Right lung (tissue), 5 donors: Measurements from ENCODE around the gene BCOR. TPM values are rescaled to one million over a fixed set of nuclear protein-coding genes. Genes with fewer than 3 reads are reported as not detected.

Source experiments
- DNase-seq, 2 donors: peaks; one replicate each; pipeline ENCODE4 v3.0.0-alpha.2; 2013
- polyA plus RNA-seq, 5 donors: library from polyadenylated mRNA; unstranded; fragments of 120-200 nt; gene quantifications; one replicate each; pipeline versions ENCODE4 v1.2.1 to v1.2.3, GENCODE V29; 2013; ENCODE audit warnings: inconsistent platforms in 1 of 5, low replicate concordance in 1 of 5; ENCODE audit not compliant: insufficient read length in 5 of 5, insufficient read depth in 1 of 5

Gene BCOR
- polyA plus RNA-seq, 5 donors = 55.3 to 65.8 (median 56.6) TPM

GRCh38 chrX:40086569-40087335, 11.0 kb downstream of the BCOR start:
- peak; percentile 82 to 86 for DNase-seq

GRCh38 chrX:40085714-40086113, 12.0 kb downstream of the BCOR start:
- DNase-seq = no peak

DNA sequence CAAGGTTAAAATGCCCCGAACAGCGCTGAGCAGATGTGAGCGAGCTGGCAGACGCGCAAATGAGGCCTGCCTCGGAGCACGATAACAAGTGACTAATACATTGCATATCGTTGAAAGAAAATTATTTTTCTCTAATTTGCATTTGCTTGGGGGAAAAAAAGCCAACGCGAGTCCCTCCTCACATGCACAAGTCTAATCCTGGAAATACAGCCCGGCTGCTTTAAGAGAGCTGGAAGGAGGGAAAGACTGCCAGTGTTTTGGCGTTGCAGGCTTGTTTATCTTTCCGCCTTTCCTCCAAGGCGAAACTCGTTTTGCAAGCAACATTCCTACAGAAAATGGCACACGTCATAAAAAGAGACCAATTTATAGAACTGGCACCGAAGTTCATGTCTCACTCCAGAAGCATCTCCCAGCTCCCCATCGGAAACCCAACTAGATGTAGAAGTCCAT, 12.6 kb downstream of the BCOR start:
- DNase-seq = no peak

DNA sequence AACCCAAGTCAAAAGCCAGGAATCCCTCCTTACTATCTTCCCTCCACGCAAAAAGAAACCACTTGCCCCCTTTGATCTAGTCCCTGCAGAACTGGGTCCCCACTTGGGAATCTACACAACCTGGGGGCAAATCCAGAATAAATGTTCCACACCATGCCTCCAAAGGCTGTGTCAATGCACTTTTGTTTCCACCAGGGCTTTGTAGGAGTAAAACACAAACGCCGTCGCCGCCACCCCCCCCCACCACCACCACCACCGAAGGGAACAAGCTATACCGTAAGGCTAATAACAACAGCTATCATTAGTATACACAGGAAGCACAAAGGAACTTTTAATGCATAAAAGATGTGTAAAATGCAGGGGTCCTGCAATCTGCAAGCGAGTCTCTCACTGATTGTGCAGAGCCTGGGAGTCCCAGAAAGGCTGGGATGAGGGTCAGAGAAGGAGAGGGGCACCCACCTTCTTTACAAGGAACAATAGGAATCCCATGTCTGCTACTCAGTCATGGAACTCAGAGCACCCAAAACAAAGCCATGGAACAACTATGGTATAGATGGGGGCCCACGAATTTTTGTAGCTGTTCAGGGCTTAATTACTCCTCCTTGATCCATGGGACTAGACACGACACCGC, 13.2 kb downstream of the BCOR start:
- DNase-seq = no peak

DNA sequence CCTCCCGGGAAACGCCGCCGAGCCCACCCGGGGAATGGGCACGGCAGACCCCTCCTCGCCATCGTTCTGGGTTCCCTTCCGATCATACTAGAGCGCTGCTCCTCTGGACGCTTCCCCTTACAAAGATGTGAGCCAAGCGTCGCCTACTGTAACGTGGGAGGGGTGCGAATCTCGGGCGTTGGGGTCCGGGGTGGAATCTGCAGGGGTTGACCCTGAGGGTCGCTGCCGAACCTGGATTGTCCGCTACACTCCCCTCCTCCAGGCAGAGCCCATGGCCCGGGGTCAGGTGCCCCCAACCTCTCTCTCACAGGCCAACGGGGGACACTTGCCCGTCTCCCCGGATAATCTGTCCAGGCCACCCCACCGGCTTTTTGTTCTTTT, 13.8 kb downstream of the BCOR start:
- DNase-seq = no peak

DNA sequence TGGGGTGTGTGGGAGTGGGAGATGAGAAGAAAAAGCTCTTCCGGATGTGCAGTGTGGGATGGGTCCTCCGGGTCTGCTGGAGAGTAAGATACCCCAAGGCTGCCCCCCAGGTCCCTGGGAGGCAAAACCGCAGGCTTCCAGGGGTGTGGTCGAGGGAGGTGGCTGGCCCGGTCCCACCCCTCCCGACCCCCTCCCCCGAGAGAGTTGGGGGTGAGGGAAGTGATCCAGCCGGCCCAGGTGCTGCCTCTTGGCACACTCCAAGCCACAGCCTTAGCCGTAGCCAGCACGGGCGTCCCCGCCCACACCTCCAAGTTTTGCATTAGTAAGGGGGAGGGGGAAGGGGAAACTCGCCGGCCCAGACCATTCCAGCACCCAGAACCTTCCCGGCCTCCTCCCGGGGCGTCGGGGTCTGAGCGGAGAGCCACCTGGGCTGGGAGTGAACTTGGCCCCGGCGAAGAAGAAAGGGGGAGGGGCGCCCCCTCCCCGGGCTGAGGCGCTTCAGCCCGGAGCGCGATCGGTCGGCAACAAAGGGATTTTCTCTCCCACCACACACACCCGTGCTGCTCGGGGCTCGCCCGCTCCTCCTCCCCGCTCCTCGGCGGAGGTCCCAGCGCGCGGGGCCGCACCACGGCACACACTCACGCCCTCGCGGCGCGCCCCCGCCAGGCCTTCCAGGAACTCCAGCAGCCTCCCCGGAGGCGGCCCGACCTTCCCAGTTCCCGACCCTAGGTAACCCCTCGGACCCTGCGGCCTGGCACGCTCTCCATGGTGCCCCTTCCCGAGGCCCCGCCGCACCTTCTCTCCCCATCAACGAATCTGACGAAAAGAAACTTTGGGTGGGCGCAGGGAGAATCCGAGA, 14.4 kb downstream of the BCOR start:
- no peak for DNase-seq

GRCh38 chrX:40082447-40083119, 15.2 kb downstream of the BCOR start:
- no peak for DNase-seq

DNA sequence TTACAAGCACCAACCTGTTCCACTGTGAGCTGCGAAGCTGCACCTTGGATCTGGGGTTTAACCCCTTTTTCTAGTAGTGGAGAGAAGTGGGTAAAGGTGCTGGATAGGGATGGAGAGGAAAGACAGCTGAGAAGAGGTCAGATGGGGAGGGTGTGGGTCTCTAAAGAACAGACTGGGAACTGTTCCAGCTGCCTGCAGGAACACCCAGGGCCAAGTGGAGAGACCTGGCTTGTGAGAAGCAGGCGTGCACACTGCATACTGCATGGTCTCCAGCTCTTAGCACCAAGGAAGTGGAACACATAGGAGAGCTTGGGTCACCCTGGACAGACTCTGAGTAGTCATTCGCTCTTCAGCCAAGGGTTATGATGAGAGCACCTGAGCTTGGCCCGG, 16.1 kb downstream of the BCOR start:
- no peak for DNase-seq

DNA sequence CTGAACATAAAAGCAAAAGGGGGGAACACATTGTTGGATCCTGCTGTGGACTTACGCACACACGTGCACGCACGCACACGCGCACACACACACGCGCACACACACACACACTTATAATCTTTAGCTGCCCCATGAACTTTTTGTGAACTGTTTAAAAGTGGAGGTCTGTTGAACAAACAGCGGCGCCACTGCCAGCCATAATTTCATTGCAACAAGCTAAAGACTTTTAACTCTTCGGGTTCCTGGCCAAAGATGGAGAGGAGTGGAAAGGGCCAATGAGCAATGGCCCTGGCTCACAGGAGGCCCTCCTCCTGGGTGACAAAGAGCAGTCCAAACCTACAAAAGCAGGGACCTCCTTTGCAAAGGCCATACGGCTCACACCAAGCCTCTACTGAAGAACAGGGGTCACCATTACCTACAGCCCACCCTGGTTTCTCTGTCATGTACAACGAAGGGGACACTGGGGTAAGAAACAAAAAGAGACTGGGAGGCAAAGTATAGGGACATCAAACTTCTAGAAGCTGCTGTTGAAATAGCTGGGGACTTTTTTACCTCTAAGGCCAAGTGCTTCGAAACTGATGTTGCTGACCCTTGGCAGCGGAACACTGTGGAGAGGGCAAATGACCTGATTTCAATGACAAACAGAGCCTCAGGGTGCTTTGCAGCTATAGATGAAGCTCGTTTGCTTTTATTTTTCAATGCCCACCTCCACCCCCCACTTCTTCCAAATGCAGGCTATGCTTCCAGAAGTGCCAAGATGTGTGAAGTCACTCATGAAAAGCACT, 16.7 kb downstream of the BCOR start:
- DNase-seq = no peak

DNA sequence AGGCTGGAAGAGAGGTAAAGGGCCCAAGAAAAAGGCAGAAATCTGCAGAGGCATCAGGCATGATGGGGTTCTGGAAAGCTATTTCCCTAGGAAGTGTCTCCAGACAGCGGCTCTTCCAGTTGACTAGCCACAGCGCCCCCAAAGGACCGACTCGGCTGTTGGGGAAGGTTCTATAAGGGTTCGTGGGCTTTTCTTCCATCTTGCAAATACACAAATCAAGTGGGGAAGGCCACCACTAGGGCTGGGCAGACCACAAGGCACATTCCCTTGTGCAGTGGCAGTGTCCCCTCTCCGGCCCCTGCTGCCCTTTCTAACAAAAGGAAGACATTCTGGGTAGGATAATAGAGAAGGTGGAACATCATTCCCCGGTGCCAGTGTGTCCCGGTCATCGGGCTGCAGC, 18.2 kb downstream of the BCOR start:
- DNase-seq = no peak

- DNase-seq = no peak
Measured at GRCh38 chrX:40078489-40079227, 19.1 kb downstream of the BCOR start.

DNA sequence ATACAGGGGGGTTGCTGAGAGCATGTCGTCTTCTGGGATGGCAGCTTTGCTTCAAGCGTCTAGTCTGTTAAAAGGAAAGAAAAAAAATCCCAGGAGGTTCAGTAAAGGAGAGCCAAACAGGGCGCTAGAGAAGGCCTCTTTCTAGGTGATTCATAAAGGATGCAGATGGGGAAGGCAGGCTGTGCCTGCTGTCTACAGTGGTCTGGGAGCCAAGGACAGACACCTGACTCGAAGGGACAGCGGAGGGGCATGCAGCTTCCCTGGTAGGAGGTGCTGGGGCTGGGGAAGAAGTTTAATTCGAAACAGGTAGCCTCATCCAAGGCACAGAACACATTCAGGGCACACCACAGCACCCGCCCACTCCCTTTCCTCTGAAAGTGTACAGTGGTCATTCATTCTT, 19.9 kb downstream of the BCOR start:
- no peak for DNase-seq

- no peak for DNase-seq
Measured at GRCh38 chrX:40076750-40077575, 20.8 kb downstream of the BCOR start.

GRCh38 chrX:40074959-40075332, 22.8 kb downstream of the BCOR start:
- DNase-seq = no peak

GRCh38 chrX:40074080-40074958, 23.4 kb downstream of the BCOR start:
- no peak for DNase-seq

DNA sequence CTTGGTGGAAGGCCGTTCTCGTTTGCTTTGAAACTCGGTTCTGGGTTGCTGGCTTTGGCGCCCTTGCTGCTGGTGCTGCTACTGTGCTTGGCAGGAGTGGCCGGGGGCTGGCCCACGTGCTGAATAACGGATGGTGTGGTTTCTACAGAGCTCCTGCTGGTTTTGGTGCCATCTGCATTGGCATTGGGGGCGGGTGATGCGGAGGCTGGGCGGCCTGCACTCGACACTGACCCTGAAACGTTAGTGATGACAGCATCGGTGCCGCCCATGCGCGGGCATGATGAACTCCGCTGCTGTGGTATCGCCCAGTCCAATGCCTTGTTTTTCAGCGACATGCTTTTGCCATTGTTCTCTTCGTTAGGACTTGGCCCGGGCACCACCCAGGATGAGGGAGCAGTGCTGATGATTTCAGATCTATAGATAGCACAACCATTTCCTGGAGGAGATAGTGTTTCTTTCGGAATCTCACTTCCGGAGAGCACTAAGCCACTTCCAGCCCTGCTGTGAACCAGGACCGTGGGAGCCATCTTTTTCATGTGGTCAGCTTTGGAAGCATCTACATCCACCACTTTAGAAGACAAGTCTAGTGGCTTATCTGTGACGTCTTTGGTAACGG, 24.2 kb downstream of the BCOR start:
- no peak for DNase-seq

DNA sequence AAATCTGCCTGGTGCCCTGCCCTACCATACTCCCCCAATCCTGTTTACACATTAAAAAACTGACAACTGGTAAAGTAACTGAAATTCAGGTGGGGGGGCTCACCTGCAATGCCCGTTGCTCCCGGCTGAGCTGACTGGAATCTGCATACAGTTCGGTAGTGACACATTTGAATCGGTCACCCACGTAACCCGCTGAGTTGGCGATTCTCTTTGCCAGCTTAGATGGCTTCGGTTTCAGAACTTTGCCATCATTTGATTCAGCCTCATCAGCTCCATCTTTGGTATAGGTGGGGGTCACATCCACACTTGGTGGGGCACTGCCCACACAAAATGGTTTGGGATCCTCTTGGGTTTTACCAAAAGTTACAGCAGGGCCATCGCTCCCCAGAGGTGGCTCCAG, 25.5 kb downstream of the BCOR start:
- DNase-seq = no peak

DNA sequence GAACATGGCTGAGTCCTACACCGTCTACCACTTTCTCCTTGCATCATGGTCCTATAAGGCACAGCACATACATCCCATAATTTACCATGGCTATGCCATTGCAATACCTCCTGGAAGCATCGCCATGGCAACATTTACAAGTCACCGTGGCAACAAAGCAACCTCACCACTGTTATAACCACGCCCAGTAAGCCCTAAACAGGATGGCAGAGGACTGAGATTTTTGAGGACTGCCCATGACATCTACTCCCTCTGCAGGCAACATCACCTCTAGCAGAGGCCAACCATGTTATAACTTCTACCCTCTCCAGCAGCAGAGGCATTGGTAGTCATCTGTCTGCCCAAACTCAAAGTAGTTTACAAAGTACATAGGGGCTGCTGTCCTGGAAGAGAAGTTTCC, 29.7 kb downstream of the BCOR start:
- DNase-seq = no peak
